ENCODE data around the gene STARD3NL. TPM values are rescaled to one million over a fixed set of nuclear protein-coding genes. Genes with fewer than 3 reads are reported as not detected.

Gene STARD3NL
- polyA plus RNA-seq, 1 donor (not counting 4 experiments of a cell fraction or from before 2014, with no cell fraction given), result 45.1 TPM

DNA sequence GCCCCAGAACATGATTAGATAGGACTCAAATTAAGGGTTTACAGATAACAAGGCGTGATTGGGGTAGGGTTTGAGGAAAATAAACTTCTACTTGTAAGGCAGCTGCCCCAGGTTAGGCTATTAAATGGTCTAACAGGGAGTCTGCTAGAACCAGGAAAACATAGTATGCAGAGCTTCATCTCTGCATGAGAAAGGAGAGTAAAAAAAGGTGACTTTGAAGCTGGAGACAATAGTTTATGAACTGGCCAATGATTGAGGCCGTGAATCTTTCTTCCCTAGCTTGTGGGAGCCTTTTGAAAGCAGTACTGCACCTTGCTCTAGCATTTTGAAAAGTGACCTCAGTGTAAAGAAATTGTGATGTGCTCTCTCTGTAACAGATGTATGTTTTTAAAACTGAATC is 48.5 kb upstream of the STARD3NL start:
- H3K4me1 ChIP-seq (ENCODE audit: control insufficient read depth, extremely low read depth, insufficient read depth, low read length), result no peaks in the 10 kb centered on the region
- no peaks in the 10 kb centered on the region for H4K20me1 ChIP-seq (ENCODE audit: control insufficient read depth, extremely low read depth, insufficient read depth, low read length)
- no peak overlapping the region for H2AFZ ChIP-seq (ENCODE audit: control insufficient read depth, low read length)
- TF ChIP-seq EZH2 (IDR thresholded peaks at IDR 0.05; ENCODE audit: low read length), result no peak
- TF ChIP-seq, protein P1, sequence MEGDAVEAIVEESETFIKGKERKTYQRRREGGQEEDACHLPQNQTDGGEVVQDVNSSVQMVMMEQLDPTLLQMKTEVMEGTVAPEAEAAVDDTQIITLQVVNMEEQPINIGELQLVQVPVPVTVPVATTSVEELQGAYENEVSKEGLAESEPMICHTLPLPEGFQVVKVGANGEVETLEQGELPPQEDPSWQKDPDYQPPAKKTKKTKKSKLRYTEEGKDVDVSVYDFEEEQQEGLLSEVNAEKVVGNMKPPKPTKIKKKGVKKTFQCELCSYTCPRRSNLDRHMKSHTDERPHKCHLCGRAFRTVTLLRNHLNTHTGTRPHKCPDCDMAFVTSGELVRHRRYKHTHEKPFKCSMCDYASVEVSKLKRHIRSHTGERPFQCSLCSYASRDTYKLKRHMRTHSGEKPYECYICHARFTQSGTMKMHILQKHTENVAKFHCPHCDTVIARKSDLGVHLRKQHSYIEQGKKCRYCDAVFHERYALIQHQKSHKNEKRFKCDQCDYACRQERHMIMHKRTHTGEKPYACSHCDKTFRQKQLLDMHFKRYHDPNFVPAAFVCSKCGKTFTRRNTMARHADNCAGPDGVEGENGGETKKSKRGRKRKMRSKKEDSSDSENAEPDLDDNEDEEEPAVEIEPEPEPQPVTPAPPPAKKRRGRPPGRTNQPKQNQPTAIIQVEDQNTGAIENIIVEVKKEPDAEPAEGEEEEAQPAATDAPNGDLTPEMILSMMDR (optimal IDR thresholded peaks at IDR 0.05 in 1 of 3, IDR thresholded peaks at IDR 0.05 in 1 of 3, conservative IDR thresholded peaks at IDR 0.05 in 1 of 3; ENCODE audit: extremely low read depth in 1 of 3, insufficient read depth in 2 of 3, low read length in 3 of 3), result no peak
- H3K4me3 ChIP-seq (ENCODE audit: control insufficient read depth in 2 of 3, extremely low read depth in 1 of 3, insufficient read depth in 2 of 3, low read depth in 1 of 3, low read length in 3 of 3), result no peak overlapping the region
- DNase-seq (ENCODE audit: low read depth, low spot score) (no peak), FAIRE-seq (no peak)
- H3K27me3 ChIP-seq (ENCODE audit: control insufficient read depth, extremely low read depth, insufficient read depth, low read length), result no peaks in the 10 kb centered on the region
- H3K36me3 ChIP-seq (ENCODE audit: control insufficient read depth in 2 of 2, extremely low read depth in 1 of 2, insufficient read depth in 2 of 2, low read length in 2 of 2), result no peaks in the 10 kb centered on the region
- no peaks in the 10 kb centered on the region for H3K79me2 ChIP-seq (ENCODE audit: control insufficient read depth, insufficient read depth, low read length)
- no peak overlapping the region for H3K27ac ChIP-seq (ENCODE audit: control insufficient read depth, insufficient read depth, low read length)
- H3K9me1 ChIP-seq (ENCODE audit: control insufficient read depth, extremely low read depth, insufficient read depth, low read length), result no peaks in the 10 kb centered on the region
- no peak overlapping the region for H3K9ac ChIP-seq (ENCODE audit: control insufficient read depth, extremely low read depth, insufficient read depth, low read length)
- H3K9me3 ChIP-seq (ENCODE audit: control insufficient read depth, low read depth, low read length), result no peaks in the 10 kb centered on the region
- dilution Hi-C loops (cut with MboI; ENCODE audit: extremely low pct_ligation_motif_present, low sequenced_read_pairs), result no loop called here
- no peak overlapping the region for H3K4me2 ChIP-seq (ENCODE audit: control insufficient read depth, extremely low read depth, insufficient read depth, low read depth, low read length)

DNA sequence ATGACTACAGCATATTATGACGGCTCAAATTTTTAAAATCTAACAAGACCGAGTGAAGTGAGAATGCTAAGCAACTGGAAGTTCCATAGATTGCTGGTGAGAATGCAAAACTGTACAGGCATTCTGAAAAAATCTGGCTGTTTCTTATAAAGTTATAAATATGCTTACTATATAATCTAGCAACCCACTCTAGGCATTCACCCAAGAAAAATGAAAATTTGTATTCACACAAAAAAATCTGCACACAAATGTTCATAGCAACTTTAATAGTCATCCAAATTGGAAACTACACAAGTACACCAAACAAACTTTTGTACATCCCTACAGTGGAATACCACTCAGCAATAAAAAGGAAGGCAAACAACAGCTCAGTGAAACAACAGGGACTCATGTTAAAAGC is 39.9 kb upstream of the STARD3NL start:
- no peaks in the 10 kb centered on the region for H3K79me2 ChIP-seq (ENCODE audit: control insufficient read depth, insufficient read depth, low read length)
- no peak overlapping the region for H3K27ac ChIP-seq (ENCODE audit: control insufficient read depth, insufficient read depth, low read length)
- H2AFZ ChIP-seq (ENCODE audit: control insufficient read depth, low read length), result no peak overlapping the region
- H3K4me3 ChIP-seq (ENCODE audit: control insufficient read depth in 2 of 3, extremely low read depth in 1 of 3, insufficient read depth in 2 of 3, low read depth in 1 of 3, low read length in 3 of 3), result no peak overlapping the region
- no peak for FAIRE-seq
- no peak overlapping the region for H3K9ac ChIP-seq (ENCODE audit: control insufficient read depth, extremely low read depth, insufficient read depth, low read length)
- no peaks in the 10 kb centered on the region for H3K4me1 ChIP-seq (ENCODE audit: control insufficient read depth, extremely low read depth, insufficient read depth, low read length)
- no peaks in the 10 kb centered on the region for H3K27me3 ChIP-seq (ENCODE audit: control insufficient read depth, extremely low read depth, insufficient read depth, low read length)
- H3K9me1 ChIP-seq (ENCODE audit: control insufficient read depth, extremely low read depth, insufficient read depth, low read length), result no peaks in the 10 kb centered on the region
- no peak for DNase-seq (ENCODE audit: low read depth, low spot score)
- dilution Hi-C loops (cut with MboI; ENCODE audit: extremely low pct_ligation_motif_present, low sequenced_read_pairs), result no loop called here
- no peaks in the 10 kb centered on the region for H3K9me3 ChIP-seq (ENCODE audit: control insufficient read depth, low read depth, low read length)
- H3K36me3 ChIP-seq (ENCODE audit: control insufficient read depth in 2 of 2, extremely low read depth in 1 of 2, insufficient read depth in 2 of 2, low read length in 2 of 2), result no peaks in the 10 kb centered on the region
- no peak for TF ChIP-seq EZH2 (IDR thresholded peaks at IDR 0.05; ENCODE audit: low read length)
- TF ChIP-seq, protein P1 (optimal IDR thresholded peaks at IDR 0.05 in 1 of 3, IDR thresholded peaks at IDR 0.05 in 1 of 3, conservative IDR thresholded peaks at IDR 0.05 in 1 of 3; ENCODE audit: extremely low read depth in 1 of 3, insufficient read depth in 2 of 3, low read length in 3 of 3), result no peak
- no peaks in the 10 kb centered on the region for H4K20me1 ChIP-seq (ENCODE audit: control insufficient read depth, extremely low read depth, insufficient read depth, low read length)
- H3K4me2 ChIP-seq (ENCODE audit: control insufficient read depth, extremely low read depth, insufficient read depth, low read depth, low read length), result no peak overlapping the region

Data from keratinocyte (primary cell).